Motor neuron (in vitro differentiated cells): ENCODE results near the gene ZNF784. TPM values are rescaled to one million over a fixed set of nuclear protein-coding genes. Genes with fewer than 3 reads are reported as not detected.

ENCODE experiments used
- ATAC-seq, 8 experiments: fragments of 200-7000 bp; cut with Tn5 transposase; replicated peaks in 6 of 8; 2 replicates each; pipeline ENCODE4 v1.8.0; 2021; ENCODE audit warnings: mild to moderate bottlenecking in 8 of 8, moderate library complexity in 8 of 8
- H3K27ac ChIP-seq, 2 donors: fragments of 250-450 bp; sonication (Bioruptor Pico); 2 replicates each; pipeline ENCODE4 v1.9.0; 2021; ENCODE audit warnings: antibody characterized with exemption in 2 of 2, mild to moderate bottlenecking in 2 of 2, moderate library complexity in 1 of 2
- H3K4me1 ChIP-seq, 2 donors: fragments of 250-450 bp; sonication (Bioruptor Pico); replicated peaks in 1 of 2; 2 replicates each; pipeline ENCODE4 v1.6.1; 2021; ENCODE audit warnings: antibody characterized with exemption in 2 of 2, mild to moderate bottlenecking in 2 of 2, moderate library complexity in 1 of 2
- H3K4me3 ChIP-seq, 5 donors: fragments of 250-450 bp; sonication (Bioruptor Pico); 2 replicates each; pipeline ENCODE4 v1.9.0; 2021; ENCODE audit warnings: antibody characterized with exemption in 5 of 5, mild to moderate bottlenecking in 5 of 5, moderate library complexity in 4 of 5
- WGBS, 10 experiments: fragments of 450-650 bp; shearing (Covaris generic); methylation state at CpG; one replicate each; pipeline ENCODE4 v1.0.0; 2022; 5-methylcytosine and 5-hydroxymethylcytosine counted together
- in situ Hi-C, 9 experiments: fragments of 400-800 bp; cut with MboI; loops; one replicate each; pipeline ENCODE4 v1.15.0; 2021; ENCODE audit warnings: low sequenced_read_pairs in 9 of 9, low pct_unique_long_range_greater_than_20kb in 2 of 9; ENCODE audit not compliant: unreplicated experiment in 9 of 9
- total RNA-seq, 8 experiments: library from RNA; unstranded; fragments of 300-600 nt; gene quantifications; 2 replicates each; pipeline versions ENCODE4 v1.2.3 to v1.2.4, GENCODE V29; 2022

The ZNF784 gene
- total RNA-seq, 8 experiments from 2014 or later, result 1.6 to 8.2 (median 4.1) TPM

DNA sequence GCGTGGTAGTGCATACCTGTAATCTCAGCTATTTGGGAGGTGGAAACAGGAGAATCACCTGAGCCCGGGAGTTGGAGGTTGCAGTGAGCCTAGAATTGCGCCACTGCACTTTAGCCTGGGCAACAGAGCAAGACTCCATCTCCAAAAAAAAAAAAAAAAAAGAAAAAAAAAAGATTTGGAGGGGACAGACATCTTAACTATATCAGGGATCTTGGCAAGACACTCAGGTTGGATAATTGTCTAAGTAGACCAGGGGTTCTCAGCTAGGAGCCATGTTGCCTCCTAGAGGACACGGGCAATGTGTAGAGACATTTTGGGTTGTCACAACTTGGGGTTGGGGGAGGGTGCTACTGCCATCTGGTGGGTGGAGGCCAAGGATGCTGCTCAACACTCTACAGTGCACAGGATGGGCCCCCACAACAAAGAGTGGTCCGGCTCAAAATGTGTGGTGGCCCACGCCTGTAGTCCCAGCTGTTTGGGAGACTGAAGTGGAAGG, 14.5 kb upstream of the ZNF784 start:
- ATAC-seq, result no peak
- WGBS, 10 experiments, result 80 to 100% (median 95%) methylated on average over 1 to 4 of the region's 6 CpGs; no CpG with 5 or more reads in 1 of the 10 experiments
- H3K4me1 ChIP-seq, result peaks cover 25 to 27% of the 10 kb centered on the region in 2 donors

DNA sequence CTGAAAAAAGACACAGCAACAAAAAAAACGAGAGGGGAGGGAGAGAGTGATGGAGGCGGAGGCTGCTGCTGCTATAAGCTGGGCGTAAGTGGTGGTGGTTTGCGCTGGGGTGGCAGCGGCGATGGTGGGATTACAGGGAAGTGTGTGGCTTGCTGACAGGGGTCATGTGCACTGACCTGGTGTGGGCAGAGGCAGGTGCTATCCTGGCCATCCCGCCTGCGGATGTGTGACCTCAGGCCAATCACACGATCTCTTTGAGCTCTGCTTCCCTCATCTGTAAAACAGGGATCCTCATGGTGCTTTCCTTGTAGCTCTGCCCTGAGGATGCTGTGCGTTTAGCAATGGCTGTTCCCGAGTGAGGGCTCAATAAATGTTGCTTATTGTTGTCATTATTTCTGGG, 13.2 kb upstream of the ZNF784 start:
- H3K27ac ChIP-seq, result no peak overlapping the region
- ATAC-seq, result no peak
- WGBS, 10 experiments, result 58 to 90% (median 84%) methylated on average over 2 to 10 of the region's 11 CpGs; no CpG with 5 or more reads in 5 of the 10 experiments
- peaks cover 18 to 19% of the 10 kb centered on the region in 2 donors for H3K4me1 ChIP-seq
- in situ Hi-C loops, result loop anchor here in 3 of 9 experiments (25.0 kb wide), 1 partner anchor 500 kb away; the partner anchor contains the start of gene TNNT1 (in 3 of the 3)
- H3K4me3 ChIP-seq, result no peak overlapping the region

More for the DNA sequence above, 14.5 kb upstream of the ZNF784 start:
- H3K27ac ChIP-seq, result no peak overlapping the region
- no peak overlapping the region for H3K4me3 ChIP-seq
- in situ Hi-C loops, result loop anchor here in 3 of 9 experiments (25.0 kb wide), 1 partner anchor 502 kb away; the partner anchor contains the start of gene TNNT1 (in 3 of the 3)

DNA sequence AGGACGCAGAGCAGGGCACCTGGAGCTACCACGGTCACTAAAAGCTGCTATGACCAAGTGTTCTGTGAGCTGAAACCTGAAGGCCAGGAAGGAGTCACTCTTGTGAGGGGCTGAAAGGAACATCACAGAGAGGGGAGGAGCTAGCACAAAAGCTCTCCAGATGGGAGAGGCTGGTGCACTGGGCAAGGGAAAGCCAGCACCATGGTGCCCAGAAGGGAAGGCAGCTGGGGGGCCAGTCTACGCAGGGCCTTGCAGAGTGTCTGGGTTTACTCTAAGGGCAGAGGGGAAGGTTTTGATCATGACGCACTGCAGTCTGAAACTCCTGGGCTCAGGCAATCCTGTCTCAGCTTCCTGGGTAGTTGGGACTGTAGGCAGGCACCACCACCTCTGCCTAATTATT, 12.4 kb upstream of the ZNF784 start:
- in situ Hi-C loops, result loop anchor here in 3 of 9 experiments (25.0 kb wide), 1 partner anchor 499 kb away; the partner anchor contains the start of gene TNNT1 (in 3 of the 3)
- Histone ChIP-seq H3K4me3 (peak overlapping the region in 1 of 5 donors; percentile 99), H3K27ac (no peak overlapping the region), H3K4me1 (peaks cover 15 to 18% of the 10 kb centered on the region in 2 donors)
- no peak for ATAC-seq
- WGBS, 10 experiments, result 83 to 100% (median 90%) methylated on average over 1 to 4 of the region's 4 CpGs; no CpG with 5 or more reads in 5 of the 10 experiments

DNA sequence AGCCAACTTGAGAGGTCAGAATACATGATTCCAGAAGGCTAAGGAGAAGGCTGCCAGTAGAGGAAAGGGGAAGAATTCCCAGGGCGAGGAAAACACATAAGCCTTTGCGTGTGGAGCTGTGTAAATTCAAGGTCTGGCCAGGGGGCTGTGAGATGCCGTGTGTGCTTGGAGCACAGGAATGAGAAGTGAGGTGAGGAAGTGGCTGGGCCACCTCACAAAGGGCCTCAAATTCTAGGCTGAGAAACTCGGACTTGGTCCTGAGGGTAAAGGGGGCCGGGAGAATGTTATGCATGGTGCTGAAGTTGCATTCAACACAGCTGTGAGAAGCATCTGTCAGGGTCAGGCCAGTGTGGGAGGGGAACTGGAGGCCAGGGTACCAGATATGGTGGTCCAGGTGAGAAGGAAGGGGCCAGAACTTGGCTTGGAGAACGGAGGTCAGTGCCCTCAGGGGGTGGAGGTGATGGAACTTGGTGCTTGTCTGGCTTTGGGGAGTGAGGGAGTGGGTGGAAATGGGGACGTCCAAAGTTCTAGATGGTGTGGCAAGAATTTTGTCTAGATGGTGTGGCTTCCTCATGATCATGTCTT, 11.6 kb upstream of the ZNF784 start:
- 41 to 100% (median 67%) methylated on average over 1 to 5 of the region's 7 CpGs; no CpG with 5 or more reads in 2 of the 10 experiments for WGBS, 10 experiments
- H3K4me1 ChIP-seq, result peaks cover 15 to 18% of the 10 kb centered on the region in 2 donors
- in situ Hi-C loops, result loop anchor here in 3 of 9 experiments (25.0 kb wide), 1 partner anchor 499 kb away; the partner anchor contains the start of gene TNNT1 (in 3 of the 3)
- H3K4me3 ChIP-seq, result peak overlapping the region; percentile 77 to 99 (median 95)
- no peak for ATAC-seq
- H3K27ac ChIP-seq, result peak overlapping the region; percentile 94 to 96

DNA sequence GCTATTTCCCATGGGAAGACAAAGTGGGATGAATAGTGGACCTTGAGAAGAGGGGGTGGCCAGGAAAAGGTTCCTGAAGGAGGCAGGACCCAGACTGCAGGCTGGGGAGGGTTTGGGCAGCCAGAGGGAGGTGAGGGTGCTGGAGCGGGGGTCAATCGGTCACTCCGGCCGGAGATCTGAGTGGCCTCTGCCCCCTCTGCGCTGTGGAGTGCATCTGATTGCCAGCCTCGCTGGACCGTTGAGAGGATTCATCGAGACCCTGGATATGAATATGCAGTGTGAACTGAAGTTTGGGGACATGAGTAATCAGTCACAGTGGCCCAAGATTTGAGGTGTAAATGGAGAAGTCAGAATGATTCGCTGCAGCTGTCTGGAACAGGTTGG, 11.0 kb upstream of the ZNF784 start:
- Histone ChIP-seq H3K4me1 (peaks cover 14 to 17% of the 10 kb centered on the region in 2 donors), H3K27ac (peak overlapping the region; percentile 94 to 96), H3K4me3 (peak overlapping the region; percentile 77 to 99 (median 95))
- in situ Hi-C loops, result loop anchor here in 3 of 9 experiments (25.0 kb wide), 1 partner anchor 498 kb away; the partner anchor contains the start of gene TNNT1 (in 3 of the 3)
- peak in 2 of 8 experiments; percentile 5 to 22 for ATAC-seq
- 0 to 39% (median 19%) methylated on average over 1 to 5 of the region's 9 CpGs; no CpG with 5 or more reads in 4 of the 10 experiments for WGBS, 10 experiments

DNA sequence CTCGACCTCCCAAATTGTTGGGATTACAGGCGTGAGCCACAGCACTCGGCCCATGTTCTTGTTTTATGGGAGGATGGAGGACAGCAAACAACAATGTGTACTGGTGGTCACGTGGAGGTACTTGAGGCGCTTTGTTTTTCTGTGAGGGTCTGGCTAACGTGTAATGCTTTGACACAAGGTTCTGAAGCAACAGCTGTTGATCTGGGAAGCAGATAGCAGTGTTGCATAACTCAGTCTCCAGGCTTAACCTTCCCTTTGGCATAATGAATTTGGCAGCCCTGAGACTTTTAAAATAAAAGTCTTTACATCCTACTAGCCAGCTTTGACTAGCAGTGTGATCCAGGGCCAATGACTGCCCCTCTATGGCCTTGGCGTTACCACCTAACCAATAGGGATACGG, 9.5 kb upstream of the ZNF784 start:
- ATAC-seq, result no peak
- in situ Hi-C loops, result loop anchor here in 3 of 9 experiments (25.0 kb wide), 1 partner anchor 497 kb away; the partner anchor contains the start of gene TNNT1 (in 3 of the 3)
- no peak overlapping the region for H3K27ac ChIP-seq
- no peak overlapping the region for H3K4me3 ChIP-seq
- WGBS, 10 experiments, result 70 to 100% (median 98%) methylated on average over 1 to 7 of the region's 8 CpGs; no CpG with 5 or more reads in 1 of the 10 experiments
- H3K4me1 ChIP-seq, result peaks cover 7 to 13% of the 10 kb centered on the region in 2 donors

DNA sequence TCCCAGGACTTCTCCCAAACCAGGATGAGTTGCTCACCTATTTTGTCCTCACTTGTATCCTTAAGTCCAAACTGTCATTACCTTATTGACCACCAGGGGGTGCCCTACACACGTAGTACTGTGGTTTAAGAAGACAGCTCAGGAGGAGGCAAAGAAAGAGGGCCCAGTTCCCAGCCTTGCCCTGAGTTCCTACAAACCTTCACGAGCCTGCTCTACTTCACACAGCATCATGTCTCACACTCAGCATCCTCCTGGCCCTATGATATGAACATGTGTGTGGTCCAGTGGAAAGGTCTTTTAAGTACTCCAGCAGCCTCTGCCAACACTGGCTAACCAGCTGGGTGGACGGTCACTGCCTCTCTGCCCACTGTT, 8.1 kb upstream of the ZNF784 start:
- no peak overlapping the region for H3K4me3 ChIP-seq
- in situ Hi-C loops, result loop anchor here in 3 of 9 experiments (25.0 kb wide), 1 partner anchor 495 kb away; the partner anchor contains the start of gene TNNT1 (in 3 of the 3)
- WGBS, 10 experiments, result 0 to 80% (median 41%) methylated on average over 1 to 2 of the region's 3 CpGs; no CpG with 5 or more reads in 4 of the 10 experiments
- H3K27ac ChIP-seq, result no peak overlapping the region
- peaks cover 7 to 13% of the 10 kb centered on the region in 2 donors for H3K4me1 ChIP-seq
- peak; percentile 15 to 50 (median 40) for ATAC-seq

DNA sequence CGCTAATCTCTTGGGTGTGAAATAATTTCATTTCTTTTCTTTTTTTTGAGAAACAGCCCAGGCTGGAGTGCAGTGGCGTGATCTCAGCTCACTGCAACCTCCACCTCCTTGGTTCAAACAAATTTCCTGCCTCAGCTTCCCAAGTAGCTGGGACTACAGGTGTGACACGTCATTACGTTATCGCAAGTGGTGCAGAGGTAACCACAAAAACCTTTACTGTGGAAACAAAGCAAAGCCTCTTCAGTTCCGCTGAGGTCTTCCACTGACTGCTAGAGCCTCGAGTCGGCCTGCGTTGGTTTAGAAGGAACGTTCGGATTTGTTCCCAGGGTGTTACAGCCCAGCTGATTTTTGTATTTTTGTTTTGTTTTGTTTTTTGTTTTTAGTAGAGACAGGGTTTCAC, 2.0 kb upstream of the ZNF784 start:
- H3K4me3 ChIP-seq, result no peak overlapping the region
- no peak overlapping the region for H3K27ac ChIP-seq
- 79 to 100% (median 89%) methylated on average over 1 to 10 of the region's 11 CpGs; no CpG with 5 or more reads in 1 of the 10 experiments for WGBS, 10 experiments
- in situ Hi-C loops, result loop anchor here in 5 of 9 experiments (10.0 to 25.0 kb wide), 2 partner anchors 112 to 489 kb away; partner anchors contain the start of gene TNNT1 (in 3 of the 5)
- ATAC-seq, result no peak
- H3K4me1 ChIP-seq, result peaks cover 0 to 5% of the 10 kb centered on the region in 2 donors

DNA sequence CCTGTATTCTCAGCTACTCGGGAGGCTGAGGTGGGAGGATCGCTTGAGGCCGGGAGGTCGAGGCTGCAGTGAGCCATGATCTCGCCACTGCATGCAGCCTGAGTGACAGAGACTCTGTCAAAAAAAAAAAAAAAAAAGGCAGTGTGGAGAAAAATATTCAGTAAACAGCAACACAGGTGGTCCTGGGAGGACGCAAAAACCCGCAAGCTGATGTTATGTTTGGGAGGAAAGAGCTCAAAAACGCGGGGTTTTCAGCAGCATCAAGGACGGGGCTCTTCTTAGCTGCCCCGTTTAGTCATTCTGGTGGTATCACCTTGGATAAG, 599 bp upstream of the ZNF784 start:
- WGBS, 10 experiments, result 31 to 92% (median 61%) methylated on average over 1 to 11 of the region's 11 CpGs; no CpG with 5 or more reads in 1 of the 10 experiments
- peak overlapping the region; percentile 44 to 67 (median 47) for H3K4me3 ChIP-seq
- no peak for ATAC-seq
- H3K27ac ChIP-seq, result peak overlapping the region; percentile 95 to 96
- in situ Hi-C loops, result loop anchor here in 5 of 9 experiments (10.0 to 25.0 kb wide), 2 partner anchors 110 to 488 kb away; partner anchors contain the start of gene TNNT1 (in 3 of the 5)
- peaks cover 0 to 5% of the 10 kb centered on the region in 2 donors for H3K4me1 ChIP-seq

DNA sequence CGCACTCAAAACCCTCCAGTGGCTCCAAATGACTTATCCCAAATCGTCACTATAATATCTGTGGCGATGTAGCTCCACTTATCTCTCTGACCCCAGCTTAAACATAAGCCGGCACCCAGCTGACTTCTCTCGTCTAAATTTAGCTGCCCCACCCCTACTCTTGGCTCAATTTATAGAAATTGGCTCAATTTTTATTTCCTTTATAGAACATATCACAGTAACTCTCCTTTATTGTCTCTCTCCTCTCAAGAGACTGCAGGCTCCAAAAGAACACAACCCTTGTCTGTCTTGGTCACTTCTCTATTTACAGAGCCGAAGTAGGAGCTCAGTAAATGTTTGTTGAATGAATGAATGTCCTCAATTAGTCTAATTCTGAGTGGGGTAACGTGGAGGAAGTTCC, 805 bp downstream of the ZNF784 start:
- in situ Hi-C loops, result loop anchor here in 2 of 9 experiments (10.0 kb wide), 1 partner anchor 109 kb away; no protein-coding TSS in a partner anchor
- peaks cover 0 to 5% of the 10 kb centered on the region in 2 donors for H3K4me1 ChIP-seq
- no peak for ATAC-seq
- H3K27ac ChIP-seq, result peak overlapping the region; percentile 95 to 96
- WGBS, 10 experiments, result 62 to 100% (median 89%) methylated on average over 2 to 7 of the region's 7 CpGs
- peak overlapping the region; percentile 44 to 67 (median 47) for H3K4me3 ChIP-seq

DNA sequence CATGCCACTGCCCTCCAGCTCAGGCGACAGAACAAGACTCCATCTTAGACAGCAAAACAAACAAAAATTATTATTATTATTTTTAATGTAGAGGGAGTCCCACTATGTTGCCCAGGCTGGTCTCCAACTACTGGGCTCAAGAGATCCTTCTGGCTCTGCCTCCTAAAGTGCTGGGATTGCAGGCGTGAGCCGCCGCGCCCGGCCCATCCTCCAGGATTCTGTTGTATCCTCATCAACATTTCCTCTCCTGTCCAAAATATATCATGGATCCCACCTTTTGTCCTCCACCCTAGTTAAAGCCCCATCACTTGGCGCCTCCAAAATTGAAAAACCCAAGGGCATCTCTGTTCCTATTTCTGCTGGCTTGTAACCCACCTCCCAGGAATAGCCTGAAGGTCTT, 1.2 kb downstream of the ZNF784 start:
- Histone ChIP-seq H3K4me1 (peaks cover 0 to 5% of the 10 kb centered on the region in 2 donors), H3K4me3 (no peak overlapping the region), H3K27ac (no peak overlapping the region)
- no peak for ATAC-seq
- WGBS, 10 experiments, result 67 to 100% (median 100%) methylated on average over 1 to 5 of the region's 7 CpGs; no CpG with 5 or more reads in 3 of the 10 experiments
- in situ Hi-C loops, result loop anchor here in 2 of 9 experiments (10.0 kb wide), 1 partner anchor 108 kb away; no protein-coding TSS in a partner anchor

DNA sequence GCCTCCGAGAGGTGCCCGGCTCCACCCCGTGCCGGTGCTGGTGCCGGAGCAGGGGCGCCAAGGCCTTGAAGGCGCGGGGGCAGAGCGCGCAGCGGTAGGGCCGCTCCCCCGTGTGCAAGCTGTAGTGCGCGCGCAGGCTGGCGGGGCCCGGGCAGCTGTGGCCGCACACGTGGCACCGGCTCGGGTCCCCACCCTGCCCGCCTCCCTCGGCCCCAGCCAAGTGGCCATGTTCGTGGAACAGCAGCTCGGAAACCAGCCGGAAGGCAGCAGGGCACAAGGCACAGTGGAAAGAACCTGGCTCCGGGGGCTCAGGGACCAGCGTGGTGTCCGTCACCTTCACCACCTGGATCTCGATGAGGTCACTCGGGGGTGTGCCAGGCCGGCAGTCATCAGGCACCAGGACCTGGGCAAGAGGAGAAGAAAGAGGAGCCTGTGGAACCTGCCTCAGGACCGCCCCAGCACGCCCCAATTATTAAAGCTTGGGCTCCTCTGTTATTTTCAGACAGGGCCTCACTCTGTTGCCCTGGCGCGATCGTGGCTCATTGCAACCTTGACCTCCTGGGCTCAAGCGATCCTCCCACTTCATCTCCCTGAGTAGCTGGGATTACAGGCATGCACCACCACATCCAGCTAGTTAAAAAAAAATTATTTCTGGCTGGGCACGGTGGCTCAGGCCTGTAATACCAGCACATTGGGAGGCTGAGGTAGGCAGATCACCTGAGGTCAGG, 2.0 kb downstream of the ZNF784 start:
- ATAC-seq, result no peak
- WGBS, 10 experiments, result 45 to 100% (median 86%) methylated on average over 1 to 18 of the region's 40 CpGs; no CpG with 5 or more reads in 1 of the 10 experiments
- in situ Hi-C loops, result loop anchor here in 2 of 9 experiments (10.0 kb wide), 1 partner anchor 108 kb away; no protein-coding TSS in a partner anchor
- peaks cover 0 to 5% of the 10 kb centered on the region in 2 donors for H3K4me1 ChIP-seq
- no peak overlapping the region for H3K27ac ChIP-seq
- no peak overlapping the region for H3K4me3 ChIP-seq
